HepG2 (cell line): Measurements from ENCODE around the gene AKIP1. TPM values are rescaled to one million over a fixed set of nuclear protein-coding genes. Genes with fewer than 3 reads are reported as not detected.

Experiments used
- ADNP ChIP-seq: sonication (generic); formaldehyde crosslinking; IDR thresholded peaks from 2 replicates; pipeline ENCODE4 v1.4.0; 2020; ENCODE audit warnings: missing genetic modification reagents
- ATAD3A ChIP-seq: sonication (generic); formaldehyde crosslinking; IDR thresholded peaks from 2 replicates; pipeline ENCODE4 v1.4.0; 2020; ENCODE audit warnings: missing genetic modification reagents
- CEBPB ChIP-seq: IDR thresholded peaks from 2 replicates; pipeline ENCODE4 v1.6.1; 2011; ENCODE audit warnings: low read depth, low read length, improper control_type of control experiment, borderline replicate concordance
- DNMT3B ChIP-seq: conservative IDR thresholded peaks from 2 replicates; pipeline ENCODE4 v1.6.1; 2016; ENCODE audit warnings: missing biosample characterization, control low read depth
- EED ChIP-seq: sonication (generic); formaldehyde crosslinking; IDR thresholded peaks from 2 replicates; pipeline ENCODE4 v1.5.0; 2020; ENCODE audit warnings: mild to moderate bottlenecking, missing genetic modification reagents
- GTF3A ChIP-seq: sonication (generic); formaldehyde crosslinking; conservative IDR thresholded peaks from 2 replicates; pipeline ENCODE4 v1.4.0; 2020; ENCODE audit warnings: mild to moderate bottlenecking, missing genetic modification reagents
- NR2F6 ChIP-seq, 2 experiments: IDR thresholded peaks; 2 replicates each; pipeline ENCODE4 v1.6.1; 2016; ENCODE audit warnings: antibody characterized with exemption in 1 of 2, mild to moderate bottlenecking in 1 of 2
- POLR2AphosphoS2 ChIP-seq: IDR thresholded peaks from 2 replicates; pipeline ENCODE4 v1.6.1; 2011; ENCODE audit warnings: low read depth, low read length, improper control_type of control experiment
- POLR2AphosphoS5 ChIP-seq: IDR thresholded peaks from 2 replicates; pipeline ENCODE4 v1.6.1; 2012; ENCODE audit warnings: low read depth, low read length
- TEAD2 ChIP-seq: sonication (generic); formaldehyde crosslinking; IDR thresholded peaks from 2 replicates; pipeline ENCODE4 v1.9.0; 2021; ENCODE audit warnings: missing genetic modification reagents
- TOPORS ChIP-seq: sonication (generic); formaldehyde crosslinking; IDR thresholded peaks from 2 replicates; pipeline ENCODE4 v1.8.0; 2023; ENCODE audit warnings: mild to moderate bottlenecking, missing genetic modification reagents
- TRAFD1 ChIP-seq: sonication (generic); formaldehyde crosslinking; IDR thresholded peaks from 2 replicates; pipeline ENCODE4 v1.5.1; 2020; ENCODE audit warnings: missing genetic modification reagents, mild to moderate bottlenecking, borderline replicate concordance
- TSC22D2 ChIP-seq: sonication (generic); formaldehyde crosslinking; IDR thresholded peaks from 2 replicates; pipeline ENCODE4 v1.5.1; 2020; ENCODE audit warnings: missing genetic modification reagents, mild to moderate bottlenecking, borderline replicate concordance
- ZMYM4 ChIP-seq: sonication (generic); formaldehyde crosslinking; IDR thresholded peaks from 2 replicates; pipeline ENCODE4 v1.8.1; 2023; ENCODE audit warnings: mild to moderate bottlenecking, missing genetic modification reagents
- ZNF562 ChIP-seq: sonication (generic); formaldehyde crosslinking; IDR thresholded peaks from 2 replicates; pipeline ENCODE4 v1.8.0; 2022; ENCODE audit warnings: missing genetic modification reagents, borderline replicate concordance
- ZNF572 ChIP-seq: sonication (generic); formaldehyde crosslinking; IDR thresholded peaks from 2 replicates; pipeline ENCODE4 v1.5.1; 2020; ENCODE audit warnings: mild to moderate bottlenecking, missing genetic modification reagents
- ZNF644 ChIP-seq: IDR thresholded peaks from 2 replicates; pipeline ENCODE4 v1.6.1; 2016; ENCODE audit warnings: low read depth
- ZNF816 ChIP-seq: sonication (generic); formaldehyde crosslinking; IDR thresholded peaks from 2 replicates; pipeline ENCODE4 v1.8.0; 2022; ENCODE audit warnings: missing genetic modification reagents, mild to moderate bottlenecking, borderline replicate concordance
- ZNF878 ChIP-seq: sonication (generic); formaldehyde crosslinking; IDR thresholded peaks from 2 replicates; pipeline ENCODE4 v1.8.1; 2023; ENCODE audit warnings: mild to moderate bottlenecking, missing genetic modification reagents, moderate library complexity
- ZNF891 ChIP-seq: sonication (generic); formaldehyde crosslinking; IDR thresholded peaks from 2 replicates; pipeline ENCODE4 v1.5.0; 2020; ENCODE audit warnings: mild to moderate bottlenecking, missing genetic modification reagents
- polyA plus RNA-seq, 8 experiments: library from polyadenylated mRNA; depleted of rRNA in 3 of 8; stranded (reverse) in 7 of 8; unstranded in 1 of 8; fragments of >200 nt; fragmentation: Illumina TruSeq in 4 of 8; extraction: Trizol in 4 of 8; gene quantifications; 2 replicates each; pipeline versions ENCODE4 v1.2.1 to v1.2.3, GENCODE V29; 2011 to 2016; ENCODE audit warnings: low read depth in 4 of 8, missing spikeins in 1 of 8, mixed read lengths in 1 of 8; ENCODE audit not compliant: insufficient read depth in 1 of 8
- total RNA-seq, 5 experiments: library from RNA; depleted of rRNA; stranded (reverse); fragments of >200 nt; fragmentation: Illumina TruSeq; extraction: Trizol; gene quantifications; 2 replicates each; pipeline ENCODE4 v1.2.3, GENCODE V29; 2016; ENCODE audit warnings: low read depth in 1 of 5
- TF ChIP-seq, protein P1 (sequence below): sonication (generic); formaldehyde crosslinking; IDR thresholded peaks from 2 replicates; pipeline ENCODE4 v1.4.0; 2020; ENCODE audit warnings: missing genetic modification reagents
- TF ChIP-seq, protein P2 (sequence below): sonication (generic); formaldehyde crosslinking; IDR thresholded peaks from 2 replicates; pipeline ENCODE4 v1.8.1; 2023; ENCODE audit warnings: mild to moderate bottlenecking, moderate library complexity, missing genetic modification reagents
- TF ChIP-seq, protein P3 (sequence below): sonication (generic); formaldehyde crosslinking; IDR thresholded peaks from 2 replicates; pipeline ENCODE4 v1.8.0; 2022; ENCODE audit warnings: mild to moderate bottlenecking, missing genetic modification reagents, borderline replicate concordance
- TF ChIP-seq, protein P4 (sequence below): sonication (generic); formaldehyde crosslinking; IDR thresholded peaks from 2 replicates; pipeline ENCODE4 v1.4.0; 2020; ENCODE audit warnings: missing genetic modification reagents

Gene AKIP1
- total and polyA plus RNA-seq, 2 of the 13 experiments (the other 11 are each of a cell fraction or from before 2014, with no cell fraction given), result 10.0 to 20.3 TPM

DNA sequence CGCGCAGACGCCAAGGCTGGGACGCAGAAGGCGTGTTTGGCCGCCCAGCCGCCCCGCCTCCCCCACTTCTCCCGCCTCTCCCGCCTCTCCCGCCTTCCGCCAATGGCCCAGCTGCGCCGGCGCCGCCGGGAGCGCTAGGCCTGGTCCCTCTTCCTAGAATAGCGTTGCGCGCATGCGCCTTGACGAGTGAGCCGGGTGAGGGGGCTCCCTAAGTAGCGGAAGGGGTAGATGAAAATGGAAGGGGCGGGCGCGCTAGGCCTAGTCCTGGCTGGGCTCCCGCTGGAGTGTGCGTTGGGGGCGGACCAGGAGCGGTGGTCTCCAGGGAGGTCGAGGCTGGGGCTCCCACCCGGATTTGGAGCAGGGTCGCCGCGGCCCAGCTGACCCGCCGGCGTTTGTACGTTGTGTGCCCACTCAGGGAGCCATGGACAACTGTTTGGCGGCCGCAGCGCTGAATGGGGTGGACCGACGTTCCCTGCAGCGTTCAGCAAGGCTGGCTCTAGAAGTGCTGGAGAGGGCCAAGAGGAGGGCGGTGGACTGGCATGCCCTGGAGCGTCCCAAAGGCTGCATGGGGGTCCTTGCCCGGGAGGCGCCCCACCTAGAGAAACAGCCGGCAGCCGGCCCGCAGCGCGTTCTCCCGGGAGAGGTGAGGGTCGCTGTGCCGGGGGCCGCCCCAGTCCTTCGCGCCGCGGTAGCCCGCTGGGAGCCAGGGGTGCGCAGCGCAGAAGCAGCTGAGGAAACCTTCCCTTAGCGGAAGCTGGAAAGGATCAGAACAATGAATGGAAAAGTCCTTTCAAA is at the start of gene AKIP1 (continued):
- TF ChIP-seq TOPORS (CRISPR knock-in tag) (peak; percentile 90; the same call in 1 of the 2 replicates), ADNP (CRISPR knock-in tag) (no peak), ZNF878 (CRISPR knock-in tag) (no peak), ZNF891 (CRISPR knock-in tag) (peak; percentile 71), ZNF562 (CRISPR knock-in tag) (no peak), TEAD2 (CRISPR knock-in tag) (no peak), POLR2AphosphoS2 (no peak), NR2F6 (IDR thresholded peaks at IDR 0.05) (no peak), NR2F6 (CRISPR knock-in tag; IDR thresholded peaks at IDR 0.05) (no peak), EED (CRISPR knock-in tag) (no peak; the same call in 1 of the 2 replicates), ZNF816 (no peak), DNMT3B (CRISPR knock-in tag) (0 out of 2 replicates have a peak, but pooled peaks have one; percentile 28), POLR2AphosphoS5 (peak; percentile 77), GTF3A (no peak), CEBPB (no peak), ZMYM4 (CRISPR knock-in tag) (peak; percentile 69; the same call in 1 of the 2 replicates), ZNF644 (CRISPR knock-in tag) (no peak), TSC22D2 (CRISPR knock-in tag) (no peak), ZNF572 (CRISPR knock-in tag) (no peak), TRAFD1 (CRISPR knock-in tag) (no peak), ATAD3A (CRISPR knock-in tag) (no peak)
- TF ChIP-seq, protein P1, sequence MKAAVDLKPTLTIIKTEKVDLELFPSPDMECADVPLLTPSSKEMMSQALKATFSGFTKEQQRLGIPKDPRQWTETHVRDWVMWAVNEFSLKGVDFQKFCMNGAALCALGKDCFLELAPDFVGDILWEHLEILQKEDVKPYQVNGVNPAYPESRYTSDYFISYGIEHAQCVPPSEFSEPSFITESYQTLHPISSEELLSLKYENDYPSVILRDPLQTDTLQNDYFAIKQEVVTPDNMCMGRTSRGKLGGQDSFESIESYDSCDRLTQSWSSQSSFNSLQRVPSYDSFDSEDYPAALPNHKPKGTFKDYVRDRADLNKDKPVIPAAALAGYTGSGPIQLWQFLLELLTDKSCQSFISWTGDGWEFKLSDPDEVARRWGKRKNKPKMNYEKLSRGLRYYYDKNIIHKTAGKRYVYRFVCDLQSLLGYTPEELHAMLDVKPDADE (CRISPR knock-in tag), result no peak
- TF ChIP-seq, protein P2, sequence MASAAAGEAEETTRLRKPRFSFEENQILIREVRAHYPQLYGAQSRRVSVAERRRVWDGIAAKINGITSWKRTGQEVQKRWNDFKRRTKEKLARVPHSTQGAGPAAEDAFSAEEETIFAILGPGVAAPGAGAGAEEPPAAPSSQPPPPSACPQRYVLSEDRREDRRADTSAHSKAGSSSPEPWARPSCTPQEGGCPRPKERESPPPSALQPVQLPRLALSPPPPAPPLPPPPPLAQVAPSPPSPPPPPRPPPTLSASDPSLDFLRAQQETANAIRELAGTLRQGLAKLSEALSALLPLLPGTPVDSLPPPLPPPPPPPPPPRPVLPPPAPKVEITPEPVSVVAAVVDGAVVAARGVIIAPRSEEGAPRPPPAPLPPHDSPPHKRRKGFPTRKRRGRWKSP (CRISPR knock-in tag), result peak; percentile 98
- TF ChIP-seq, protein P3, sequence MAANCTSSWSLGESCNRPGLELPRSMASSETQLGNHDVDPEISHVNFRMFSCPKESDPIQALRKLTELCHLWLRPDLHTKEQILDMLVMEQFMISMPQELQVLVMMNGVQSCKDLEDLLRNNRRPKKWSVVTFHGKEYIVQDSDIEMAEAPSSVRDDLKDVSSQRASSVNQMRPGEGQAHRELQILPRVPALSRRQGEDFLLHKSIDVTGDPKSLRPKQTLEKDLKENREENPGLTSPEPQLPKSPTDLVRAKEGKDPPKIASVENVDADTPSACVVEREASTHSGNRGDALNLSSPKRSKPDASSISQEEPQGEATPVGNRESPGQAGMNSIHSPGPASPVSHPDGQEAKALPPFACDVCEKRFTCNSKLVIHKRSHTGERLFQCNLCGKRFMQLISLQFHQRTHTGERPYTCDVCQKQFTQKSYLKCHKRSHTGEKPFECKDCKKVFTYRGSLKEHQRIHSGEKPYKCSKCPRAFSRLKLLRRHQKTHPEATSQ (CRISPR knock-in tag), result no peak
- TF ChIP-seq, protein P4, sequence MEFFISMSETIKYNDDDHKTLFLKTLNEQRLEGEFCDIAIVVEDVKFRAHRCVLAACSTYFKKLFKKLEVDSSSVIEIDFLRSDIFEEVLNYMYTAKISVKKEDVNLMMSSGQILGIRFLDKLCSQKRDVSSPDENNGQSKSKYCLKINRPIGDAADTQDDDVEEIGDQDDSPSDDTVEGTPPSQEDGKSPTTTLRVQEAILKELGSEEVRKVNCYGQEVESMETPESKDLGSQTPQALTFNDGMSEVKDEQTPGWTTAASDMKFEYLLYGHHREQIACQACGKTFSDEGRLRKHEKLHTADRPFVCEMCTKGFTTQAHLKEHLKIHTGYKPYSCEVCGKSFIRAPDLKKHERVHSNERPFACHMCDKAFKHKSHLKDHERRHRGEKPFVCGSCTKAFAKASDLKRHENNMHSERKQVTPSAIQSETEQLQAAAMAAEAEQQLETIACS (CRISPR knock-in tag), result no peak
